ENCODE results near the gene YJEFN3.

GRCh38 chr19:19486343-19487076, 42.2 kb upstream of the YJEFN3 start:
- TF ChIP-seq SP1 (IDR thresholded peaks at IDR 0.05): no peak
- no peak for TF ChIP-seq PKNOX1 (IDR thresholded peaks at IDR 0.05)
- TF ChIP-seq HDGF (IDR thresholded peaks at IDR 0.05; ENCODE audit: borderline replicate concordance): no peak
- TF ChIP-seq ELF4 (IDR thresholded peaks at IDR 0.05): no peak
- no peak for TF ChIP-seq FOXA1 (IDR thresholded peaks at IDR 0.05)
- no peak for TF ChIP-seq FOXM1 (IDR thresholded peaks at IDR 0.05; ENCODE audit: borderline replicate concordance)
- TF ChIP-seq FOXK2 (IDR thresholded peaks at IDR 0.05): no peak
- TF ChIP-seq ZNF384 (IDR thresholded peaks at IDR 0.05): no peak
- TF ChIP-seq BHLHE40 (IDR thresholded peaks at IDR 0.05; ENCODE audit: borderline replicate concordance): no peak
- TF ChIP-seq SUZ12 (IDR thresholded peaks at IDR 0.05): no peak
- TF ChIP-seq ARNT (IDR thresholded peaks at IDR 0.05): no peak
- TF ChIP-seq L3MBTL2 (conservative IDR thresholded peaks at IDR 0.05): no peak
- no peak for TF ChIP-seq CTBP1 (IDR thresholded peaks at IDR 0.05; ENCODE audit: borderline replicate concordance)
- TF ChIP-seq NFRKB (IDR thresholded peaks at IDR 0.05): no peak

All from HEK293T (cell line).